Measurements from ENCODE around the gene SIRT5.

DNA sequence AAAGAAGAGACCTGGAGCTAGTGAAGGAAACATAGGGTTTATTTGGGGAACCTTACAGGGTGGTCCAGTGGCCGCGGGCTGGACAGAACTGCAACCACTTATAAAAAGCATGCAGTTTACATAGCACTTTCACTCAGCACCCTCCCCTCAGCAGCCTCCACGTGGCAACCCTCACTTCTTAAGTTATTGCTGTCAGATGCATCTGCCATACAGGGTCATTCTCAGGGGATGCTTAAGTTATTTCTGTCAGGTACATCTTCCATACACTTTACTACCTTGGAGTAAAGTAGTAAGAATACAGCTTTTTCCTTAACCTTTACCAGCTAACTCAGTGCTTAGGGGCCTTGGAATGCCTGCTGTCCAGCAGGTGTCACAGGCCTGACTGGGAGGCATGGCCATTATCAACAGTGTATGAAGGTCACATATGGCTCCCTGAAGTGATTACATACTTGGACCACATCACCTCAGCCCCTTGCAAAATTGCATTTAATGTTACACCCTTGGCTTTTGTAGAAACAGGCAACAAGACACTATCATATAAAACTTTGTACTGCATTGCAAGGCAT lies 38.7 kb downstream of the SIRT5 start:
- no peak for TF ChIP-seq CTCF (IDR thresholded peaks at IDR 0.05)
- no peak for TF ChIP-seq POLR2A (IDR thresholded peaks at IDR 0.05)
- no peak for TF ChIP-seq POLR2AphosphoS5 (IDR thresholded peaks at IDR 0.05)
